Trophoblast cell (in vitro differentiated cells and primary cell): ENCODE data around the gene FOXC1.

Experiments used
- DNase-seq, 2 donors: peaks; one replicate each; pipeline ENCODE4 v3.0.0-alpha.2; 2016
- H2AFZ ChIP-seq: 2 replicates; pipeline ENCODE4 v1.6.1; 2013; ENCODE audit warnings: low read length, moderate library complexity, mild to moderate bottlenecking; ENCODE audit not compliant: insufficient read depth, poor library complexity
- H2AK5ac ChIP-seq: 2 replicates; pipeline ENCODE4 v1.6.1; 2013; ENCODE audit warnings: mild to moderate bottlenecking, low read length
- H2BK120ac ChIP-seq: 2 replicates; pipeline ENCODE4 v1.6.1; 2013; ENCODE audit warnings: low read length, mild to moderate bottlenecking, moderate library complexity; ENCODE audit not compliant: insufficient read depth, poor library complexity
- H2BK12ac ChIP-seq: 2 replicates; pipeline ENCODE4 v1.6.1; 2013; ENCODE audit warnings: mild to moderate bottlenecking, low read length, moderate library complexity
- H2BK5ac ChIP-seq: 2 replicates; pipeline ENCODE4 v1.6.1; 2013; ENCODE audit warnings: low read length, low read depth, moderate library complexity, mild to moderate bottlenecking; ENCODE audit not compliant: poor library complexity
- H3K14ac ChIP-seq: 2 replicates; pipeline ENCODE4 v1.6.1; 2013; ENCODE audit warnings: mild to moderate bottlenecking, low read length
- H3K18ac ChIP-seq: 2 replicates; pipeline ENCODE4 v1.6.1; 2013; ENCODE audit warnings: mild to moderate bottlenecking, low read length
- H3K23ac ChIP-seq: 2 replicates; pipeline ENCODE4 v1.6.1; 2013; ENCODE audit warnings: low read length
- H3K27ac ChIP-seq: 2 replicates; pipeline ENCODE4 v1.5.1; 2013; ENCODE audit warnings: low read depth, mild to moderate bottlenecking, inconsistent platforms, low read length, moderate library complexity
- H3K27me3 ChIP-seq: 2 replicates; pipeline ENCODE4 v1.6.1; 2013; ENCODE audit warnings: inconsistent platforms, mild to moderate bottlenecking, low read length, moderate library complexity; ENCODE audit not compliant: insufficient read depth
- H3K36me3 ChIP-seq, 2 experiments: 1 replicate in 1 of 2; 2 replicates in 1 of 2; pipeline ENCODE4 v1.6.1; 2013; ENCODE audit warnings: low read length in 2 of 2, mild to moderate bottlenecking in 2 of 2, moderate library complexity in 1 of 2; ENCODE audit not compliant: insufficient read depth in 2 of 2, control insufficient read depth in 1 of 2
- H3K4ac ChIP-seq: 2 replicates; pipeline ENCODE4 v1.6.1; 2013; ENCODE audit warnings: low read depth, mild to moderate bottlenecking, low read length, moderate library complexity
- H3K4me1 ChIP-seq, 2 experiments: 1 replicate in 1 of 2; 2 replicates in 1 of 2; pipeline ENCODE4 v1.6.1; 2013; ENCODE audit warnings: low read length in 2 of 2, mild to moderate bottlenecking in 2 of 2, moderate library complexity in 1 of 2; ENCODE audit not compliant: insufficient read depth in 2 of 2, control insufficient read depth in 1 of 2
- H3K4me2 ChIP-seq: 2 replicates; pipeline ENCODE4 v1.6.1; 2013; ENCODE audit warnings: inconsistent platforms, mild to moderate bottlenecking, low read length, moderate library complexity
- H3K4me3 ChIP-seq: 2 replicates; pipeline ENCODE4 v1.5.1; 2013; ENCODE audit warnings: mild to moderate bottlenecking, low read depth, low read length, inconsistent platforms
- H3K79me1 ChIP-seq: one replicate; pipeline ENCODE4 v1.6.1; 2013; ENCODE audit warnings: low read length
- H3K79me2 ChIP-seq: 2 replicates; pipeline ENCODE4 v1.6.1; 2013; ENCODE audit warnings: low read length, mild to moderate bottlenecking; ENCODE audit not compliant: control insufficient read depth, insufficient read depth, poor library complexity
- H3K9ac ChIP-seq: 2 replicates; pipeline ENCODE4 v1.6.1; 2013; ENCODE audit warnings: mild to moderate bottlenecking, low read length
- H3K9me3 ChIP-seq: 2 replicates; pipeline ENCODE4 v1.6.1; 2013; ENCODE audit warnings: low read depth, mild to moderate bottlenecking, control low read depth, inconsistent platforms, low read length; ENCODE audit not compliant: insufficient read depth
- H4K12ac ChIP-seq: 2 replicates; pipeline ENCODE4 v1.6.1; 2013; ENCODE audit warnings: low read depth, mild to moderate bottlenecking, low read length, moderate library complexity
- H4K8ac ChIP-seq: 2 replicates; pipeline ENCODE4 v1.6.1; 2013; ENCODE audit warnings: low read depth, mild to moderate bottlenecking, low read length, moderate library complexity
- H4K91ac ChIP-seq: one replicate; pipeline ENCODE4 v1.6.1; 2013; ENCODE audit warnings: low read depth, mild to moderate bottlenecking, low read length, moderate library complexity
- WGBS: extraction: QIAGEN DNeasy Blood & Tissue Kit; methylation state at CpG from one replicate; pipeline ENCODE4 v1.1.7; 2013; ENCODE audit warnings: missing lambda C conversion rate; ENCODE audit not compliant: insufficient read length, insufficient coverage; ENCODE audit errors: extremely low coverage; 5-methylcytosine and 5-hydroxymethylcytosine counted together

FOXC1 gene

GRCh38 chr6:1610497-1611321 is 994 bp downstream of the FOXC1 start:
- no CpG with 5 or more reads among the region's 101 CpGs for WGBS
- H2BK5ac ChIP-seq, result no peak overlapping the region
- no peak overlapping the region for H2BK120ac ChIP-seq
- peak in 1 of 2 donors; percentile 42 for DNase-seq
- H3K4me2 ChIP-seq, result peak overlapping the region; percentile 99
- H3K4me1 ChIP-seq, result peaks cover 28 to 33% of the 10 kb centered on the region in 2 experiments
- H3K27me3 ChIP-seq, result peaks cover 84% of the 10 kb centered on the region
- H2AFZ ChIP-seq, result no peak overlapping the region
- no peak overlapping the region for H3K27ac ChIP-seq
- H3K79me1 ChIP-seq, result no peaks in the 10 kb centered on the region
- no peaks in the 10 kb centered on the region for H3K79me2 ChIP-seq
- peak overlapping the region; percentile 60 for H3K4me3 ChIP-seq
- H3K4ac ChIP-seq, result no peak overlapping the region
- H4K8ac ChIP-seq, result no peak overlapping the region
- H4K12ac ChIP-seq, result no peak overlapping the region
- no peak overlapping the region for H3K9ac ChIP-seq
- no peak overlapping the region for H3K23ac ChIP-seq
- no peak overlapping the region for H3K14ac ChIP-seq
- no peak overlapping the region for H2BK12ac ChIP-seq
- H2AK5ac ChIP-seq, result no peak overlapping the region
- H3K9me3 ChIP-seq, result peaks cover 10% of the 10 kb centered on the region
- H3K36me3 ChIP-seq, result no peaks in the 10 kb centered on the region
- H3K18ac ChIP-seq, result no peak overlapping the region
- H4K91ac ChIP-seq, result no peak overlapping the region

GRCh38 chr6:1611322-1611571 is 1.5 kb downstream of the FOXC1 start:
- Histone ChIP-seq H3K27me3 (peaks cover 83% of the 10 kb centered on the region), H4K91ac (no peak overlapping the region), H3K79me1 (no peaks in the 10 kb centered on the region), H2AFZ (no peak overlapping the region), H3K23ac (no peak overlapping the region), H3K18ac (no peak overlapping the region), H3K36me3 (no peaks in the 10 kb centered on the region), H3K27ac (no peak overlapping the region), H3K4ac (no peak overlapping the region), H2BK12ac (no peak overlapping the region), H4K12ac (no peak overlapping the region), H2BK120ac (no peak overlapping the region), H3K4me1 (peaks cover 28 to 33% of the 10 kb centered on the region in 2 experiments), H3K4me2 (peak overlapping the region; percentile 99), H2BK5ac (no peak overlapping the region), H3K9me3 (peaks cover 10% of the 10 kb centered on the region), H4K8ac (no peak overlapping the region), H3K14ac (no peak overlapping the region), H2AK5ac (no peak overlapping the region), H3K4me3 (peak overlapping the region; percentile 41), H3K9ac (no peak overlapping the region), H3K79me2 (no peaks in the 10 kb centered on the region)
- no CpG with 5 or more reads among the region's 38 CpGs for WGBS
- peak in 1 of 2 donors; percentile 22 for DNase-seq

- no peaks in the 10 kb centered on the region for H3K79me1 ChIP-seq
- H3K14ac ChIP-seq, result no peak overlapping the region
- no peak overlapping the region for H2BK120ac ChIP-seq
Measured at GRCh38 chr6:1611572-1612298, 2.0 kb downstream of the FOXC1 start.

GRCh38 chr6:1612299-1612973 is 2.7 kb downstream of the FOXC1 start:
- H4K91ac ChIP-seq, result no peak overlapping the region

More at GRCh38 chr6:1611572-1612298, 2.0 kb downstream of the FOXC1 start:
- Histone ChIP-seq H3K9me3 (peaks cover 10% of the 10 kb centered on the region), H3K36me3 (no peaks in the 10 kb centered on the region), H2BK12ac (no peak overlapping the region), H3K9ac (no peak overlapping the region), H2AK5ac (no peak overlapping the region), H3K27ac (no peak overlapping the region), H3K79me2 (no peaks in the 10 kb centered on the region), H3K4me3 (no peak overlapping the region), H4K91ac (no peak overlapping the region), H3K18ac (no peak overlapping the region), H4K8ac (no peak overlapping the region), H3K4ac (no peak overlapping the region), H4K12ac (no peak overlapping the region), H3K27me3 (peaks cover 83% of the 10 kb centered on the region), H3K23ac (no peak overlapping the region), H2BK5ac (no peak overlapping the region), H3K4me1 (peaks cover 25 to 33% of the 10 kb centered on the region in 2 experiments), H3K4me2 (peak overlapping the region; percentile 99), H2AFZ (peak overlapping the region; percentile 75)
- no CpG with 5 or more reads among the region's 71 CpGs for WGBS
- DNase-seq, result peak in 1 of 2 donors; percentile 50

More at GRCh38 chr6:1612299-1612973, 2.7 kb downstream of the FOXC1 start:
- Histone ChIP-seq H3K9me3 (peaks cover 10% of the 10 kb centered on the region), H3K14ac (no peak overlapping the region), H3K4me3 (no peak overlapping the region), H4K8ac (no peak overlapping the region), H3K18ac (no peak overlapping the region), H2BK120ac (no peak overlapping the region), H3K9ac (no peak overlapping the region), H2AK5ac (no peak overlapping the region), H3K4me2 (no peak overlapping the region), H2BK12ac (no peak overlapping the region), H3K4ac (no peak overlapping the region), H4K12ac (no peak overlapping the region), H3K23ac (no peak overlapping the region), H3K79me2 (no peaks in the 10 kb centered on the region), H3K27me3 (peaks cover 84% of the 10 kb centered on the region), H3K27ac (no peak overlapping the region), H2AFZ (no peak overlapping the region), H3K4me1 (peaks cover 24 to 30% of the 10 kb centered on the region in 2 experiments), H2BK5ac (no peak overlapping the region), H3K79me1 (no peaks in the 10 kb centered on the region), H3K36me3 (no peaks in the 10 kb centered on the region)
- no CpG with 5 or more reads among the region's 10 CpGs for WGBS
- no peak for DNase-seq
